ENCODE measurements around the gene GALNT15. TPM values are rescaled to one million over a fixed set of nuclear protein-coding genes. Genes with fewer than 3 reads are reported as not detected.
A peak's percentile ranks its signal among the peaks of the same experiment; 100 is the strongest.

Gene GALNT15
- total and polyA plus RNA-seq, 7 donors = 1.2 to 211 (median 36.6) TPM

DNA sequence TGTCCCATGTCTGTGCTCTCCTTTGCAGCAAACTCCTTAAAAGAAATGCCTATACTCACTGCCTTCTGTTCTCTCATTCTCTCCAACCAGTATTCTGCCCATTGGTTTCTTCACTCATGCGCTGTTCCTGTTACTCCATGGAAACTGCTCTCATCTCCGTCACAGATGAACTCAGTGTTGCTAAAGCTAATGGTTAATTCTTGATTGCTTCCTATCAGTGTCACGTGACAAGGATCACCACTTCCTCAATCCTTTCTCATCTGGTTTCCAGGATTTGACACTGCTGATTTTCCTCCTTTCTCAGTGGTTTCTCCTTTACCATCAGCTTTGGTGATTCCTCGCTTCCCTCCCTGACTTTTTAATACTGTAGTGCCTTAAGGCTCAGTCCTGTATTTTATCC is 87.7 kb downstream of the GALNT15 start:
- intact Hi-C loops (cut with DNase I) = loop anchor here (10.0 kb wide), 1 partner anchor 657 kb away; the partner anchor contains the start of genes BTD and HACL1

DNA sequence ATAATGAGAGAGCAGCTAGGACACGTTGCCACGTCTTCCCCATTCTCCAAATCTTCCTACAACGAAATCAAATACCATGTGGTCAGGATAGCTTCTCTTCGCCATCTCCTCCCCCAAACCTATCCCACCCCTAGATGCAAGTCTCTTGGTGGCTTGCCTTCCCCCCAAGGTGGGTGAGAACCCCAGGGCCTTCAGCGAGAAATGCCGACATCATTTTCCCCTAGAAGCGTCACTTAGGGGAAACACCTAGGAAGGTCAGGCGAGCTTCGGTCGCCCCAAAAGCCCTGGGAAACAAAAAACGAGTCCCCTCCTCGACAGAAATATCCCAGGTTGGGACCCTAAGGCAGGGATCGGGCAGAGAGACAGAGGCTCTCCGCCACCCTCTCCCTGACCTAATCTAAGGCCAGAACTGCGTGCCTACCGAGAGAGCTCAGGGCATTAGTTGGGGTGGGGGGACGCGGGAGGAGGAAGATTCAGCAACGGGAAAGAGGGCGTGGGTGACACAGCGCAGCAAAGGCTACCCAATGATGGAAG is 89.8 kb downstream of the GALNT15 start:
- Histone ChIP-seq H3K4me3 (peak overlapping the region; percentile 60 to 85 (median 77)), H3K36me3 (peaks cover 0 to 23% (median 5%) of the 10 kb centered on the region in 4 donors), H3K27ac (peak overlapping the region; percentile 90 to 94 (median 92)), H3K9me3 (no peaks in the 10 kb centered on the region), H3K27me3 (no peaks in the 10 kb centered on the region), H3K4me1 (peaks cover 0 to 50% (median 25%) of the 10 kb centered on the region in 4 donors)
- DNase-seq = no peak
- intact Hi-C loops (cut with DNase I) = loop anchor here (10.0 kb wide), 1 partner anchor 659 kb away; the partner anchor contains the start of genes BTD and HACL1
- WGBS, 2 donors = 1% methylated on average over 21 of the region's 21 CpGs
- TF ChIP-seq POLR2A (IDR thresholded peaks at IDR 0.05) (no peak), POLR2AphosphoS5 (IDR thresholded peaks at IDR 0.05) (no peak), EP300 (IDR thresholded peaks at IDR 0.05) (no peak)
- TF ChIP-seq, protein P1, sequence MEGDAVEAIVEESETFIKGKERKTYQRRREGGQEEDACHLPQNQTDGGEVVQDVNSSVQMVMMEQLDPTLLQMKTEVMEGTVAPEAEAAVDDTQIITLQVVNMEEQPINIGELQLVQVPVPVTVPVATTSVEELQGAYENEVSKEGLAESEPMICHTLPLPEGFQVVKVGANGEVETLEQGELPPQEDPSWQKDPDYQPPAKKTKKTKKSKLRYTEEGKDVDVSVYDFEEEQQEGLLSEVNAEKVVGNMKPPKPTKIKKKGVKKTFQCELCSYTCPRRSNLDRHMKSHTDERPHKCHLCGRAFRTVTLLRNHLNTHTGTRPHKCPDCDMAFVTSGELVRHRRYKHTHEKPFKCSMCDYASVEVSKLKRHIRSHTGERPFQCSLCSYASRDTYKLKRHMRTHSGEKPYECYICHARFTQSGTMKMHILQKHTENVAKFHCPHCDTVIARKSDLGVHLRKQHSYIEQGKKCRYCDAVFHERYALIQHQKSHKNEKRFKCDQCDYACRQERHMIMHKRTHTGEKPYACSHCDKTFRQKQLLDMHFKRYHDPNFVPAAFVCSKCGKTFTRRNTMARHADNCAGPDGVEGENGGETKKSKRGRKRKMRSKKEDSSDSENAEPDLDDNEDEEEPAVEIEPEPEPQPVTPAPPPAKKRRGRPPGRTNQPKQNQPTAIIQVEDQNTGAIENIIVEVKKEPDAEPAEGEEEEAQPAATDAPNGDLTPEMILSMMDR (IDR thresholded peaks at IDR 0.05) = no peak

More for the DNA sequence above, 87.7 kb downstream of the GALNT15 start:
- Histone ChIP-seq H3K27me3 (no peaks in the 10 kb centered on the region), H3K4me3 (no peak overlapping the region), H3K4me1 (peaks cover 0 to 42% (median 25%) of the 10 kb centered on the region in 4 donors), H3K36me3 (peaks cover 0 to 32% (median 6%) of the 10 kb centered on the region in 4 donors), H3K9me3 (no peaks in the 10 kb centered on the region), H3K27ac (no peak overlapping the region)
- TF ChIP-seq EP300 (IDR thresholded peaks at IDR 0.05) (no peak), POLR2A (IDR thresholded peaks at IDR 0.05) (no peak), POLR2AphosphoS5 (IDR thresholded peaks at IDR 0.05) (no peak)
- TF ChIP-seq, protein P1 (IDR thresholded peaks at IDR 0.05) = no peak
- DNase-seq = no peak
- 72 to 75% methylated on average over 4 of the region's 4 CpGs for WGBS, 2 donors

DNA sequence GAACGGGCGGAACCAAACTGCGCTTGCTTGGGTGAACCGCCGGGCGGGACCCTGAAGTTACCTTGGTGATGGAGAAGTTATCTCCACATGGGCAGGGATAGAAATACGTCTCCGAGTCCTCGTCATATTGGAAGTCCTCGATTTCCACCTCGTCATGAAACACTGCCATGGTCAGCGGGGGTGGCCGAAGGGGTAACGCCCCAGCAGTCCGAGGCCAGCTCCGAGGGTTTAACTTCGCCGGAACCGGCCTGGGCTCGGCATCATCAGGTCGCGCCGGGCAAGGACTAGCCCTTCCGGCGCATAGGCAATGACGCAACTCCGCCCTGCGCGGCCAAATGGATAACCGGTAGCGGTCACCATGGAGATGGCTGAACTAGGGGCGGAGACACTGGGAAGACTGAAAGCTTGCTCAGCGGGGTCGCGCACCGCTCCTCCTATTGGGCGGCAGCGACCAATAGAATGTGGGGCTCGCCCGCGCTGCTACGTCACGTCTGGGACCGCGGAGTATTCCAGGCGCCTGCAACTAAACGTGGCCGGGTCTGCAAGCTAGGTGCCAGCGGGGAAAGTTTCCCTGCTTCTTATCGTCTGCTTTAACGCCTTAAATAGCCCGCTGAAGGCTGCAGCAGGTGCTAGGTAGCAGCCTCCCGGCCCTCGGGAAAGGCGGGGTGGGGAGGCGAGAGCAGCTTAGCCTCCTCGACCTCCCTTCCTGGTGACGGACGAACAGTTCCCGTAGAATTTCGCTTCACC is 90.4 kb downstream of the GALNT15 start, which contains the start of the genes DPH3 and OXNAD1:
TSS of gene DPH3 (minus strand) at position 236 of the 747 bp plus-strand sequence. CDS start at position 169, 67 bp downstream.
TSS of gene OXNAD1 (plus strand) at position 505 of the 747 bp plus-strand sequence. CDS start 5,741 bp downstream, outside the sequence.
- Histone ChIP-seq H3K4me1 (peaks cover 0 to 50% (median 25%) of the 10 kb centered on the region in 4 donors), H3K9me3 (no peaks in the 10 kb centered on the region), H3K27ac (peak within 1 kb of the TSS; percentile 90 to 94 (median 92)), H3K36me3 (peaks cover 0 to 16% (median 3%) of the 10 kb centered on the region in 4 donors), H3K27me3 (no peaks in the 10 kb centered on the region), H3K4me3 (peak within 1 kb of the TSS; percentile 60 to 85 (median 77))
- DNase-seq = peak; percentile 100
- 0% methylated on average over 61 of the region's 61 CpGs for WGBS, 2 donors
- TF ChIP-seq, protein P1 (IDR thresholded peaks at IDR 0.05) = peak in 3 of 4 experiments; percentile 21 to 44 (median 22)
- TF ChIP-seq POLR2A (IDR thresholded peaks at IDR 0.05) (peak; percentile 59 to 60), POLR2AphosphoS5 (IDR thresholded peaks at IDR 0.05) (peak; percentile 79 to 94 (median 90)), EP300 (IDR thresholded peaks at IDR 0.05) (peak in 1 of 4 donors; percentile 85)
- intact Hi-C loops (cut with DNase I) = loop anchor here (10.0 kb wide), 1 partner anchor 660 kb away; the partner anchor contains the start of genes BTD and HACL1

- Histone ChIP-seq H3K4me1 (peaks cover 0 to 50% (median 25%) of the 10 kb centered on the region in 4 donors), H3K36me3 (peaks cover 0 to 13% (median under 1%) of the 10 kb centered on the region in 4 donors), H3K4me3 (peak overlapping the region; percentile 60 to 85 (median 77)), H3K9me3 (no peaks in the 10 kb centered on the region), H3K27me3 (no peaks in the 10 kb centered on the region), H3K27ac (peak overlapping the region; percentile 90 to 94 (median 92))
- no peak for DNase-seq
- intact Hi-C loops (cut with DNase I) = loop anchor here (10.0 kb wide), 1 partner anchor 661 kb away; the partner anchor contains the start of genes BTD and HACL1
- 0 to 1% methylated on average over 6 of the region's 6 CpGs for WGBS, 2 donors
- TF ChIP-seq, protein P1 (IDR thresholded peaks at IDR 0.05) = no peak
Observed at GRCh38 chr3:16265455-16265786, 90.9 kb downstream of the GALNT15 start.

Measured in sigmoid colon (tissue), 7 donors.